Stimulated activated CD4-positive, alpha-beta T cell treated with anti-CD3 and anti-CD28 coated beads, Interleukin-12 subunit alpha, Interleukin-12 subunit beta, amount 100 ng/mL, for 24 hours (primary cell): ENCODE data around the gene CDC42.

Source experiments
- DNase-seq, 2 experiments: peaks; one replicate each; pipeline ENCODE4 v3.0.0-alpha.2; 2020; ENCODE audit warnings: low read depth in 2 of 2

The CDC42 gene

GRCh38 chr1:22074803-22075202 lies 22.3 kb downstream of the CDC42 start:
- no peak for DNase-seq

DNA sequence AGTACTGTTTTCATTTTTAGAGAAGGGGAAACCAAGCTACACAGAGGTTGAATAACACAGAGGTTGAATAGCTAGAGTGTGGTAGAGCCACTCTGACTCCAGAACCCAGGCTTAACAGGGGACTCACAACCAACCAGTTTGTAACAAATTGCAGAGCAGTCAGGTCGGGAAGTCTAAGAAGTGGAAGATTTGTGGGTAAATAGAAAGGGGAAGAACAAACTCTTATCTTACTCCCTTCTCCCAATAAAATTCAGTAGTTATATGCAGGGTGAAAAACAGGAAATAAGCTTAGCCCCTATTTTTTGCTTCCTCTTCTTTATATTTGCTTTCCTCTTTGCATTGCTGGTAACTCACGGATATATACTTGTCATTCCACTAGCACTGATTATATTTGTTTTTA lies 23.2 kb downstream of the CDC42 start:
- DNase-seq, result no peak

DNA sequence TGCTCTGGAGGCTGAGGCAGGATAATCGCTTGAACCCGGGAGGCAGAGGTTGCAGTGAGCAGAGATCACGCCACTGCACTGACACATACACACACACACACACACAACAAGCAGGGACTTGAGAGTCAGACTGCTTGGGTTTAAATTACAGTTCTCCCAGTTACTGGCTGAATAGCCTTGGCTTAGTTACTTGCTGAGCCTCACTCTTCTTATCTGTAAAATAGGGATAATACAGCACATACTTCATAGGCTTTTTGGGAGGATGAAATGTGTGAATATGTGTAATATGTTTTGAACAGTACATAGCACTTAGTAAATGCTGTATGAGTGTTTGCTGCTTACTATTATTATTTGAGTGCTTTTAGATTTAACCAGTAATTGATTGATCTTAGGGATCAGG lies 23.8 kb downstream of the CDC42 start:
- DNase-seq, result no peak

GRCh38 chr1:22077728-22078127 lies 25.2 kb downstream of the CDC42 start:
- no peak for DNase-seq

- no peak for DNase-seq
Measured at GRCh38 chr1:22078133-22078532, 25.6 kb downstream of the CDC42 start.

- DNase-seq, result no peak
Measured at GRCh38 chr1:22080191-22080590, 27.7 kb downstream of the CDC42 start.

GRCh38 chr1:22088331-22088730 lies 35.8 kb downstream of the CDC42 start:
- DNase-seq, result no peak

DNA sequence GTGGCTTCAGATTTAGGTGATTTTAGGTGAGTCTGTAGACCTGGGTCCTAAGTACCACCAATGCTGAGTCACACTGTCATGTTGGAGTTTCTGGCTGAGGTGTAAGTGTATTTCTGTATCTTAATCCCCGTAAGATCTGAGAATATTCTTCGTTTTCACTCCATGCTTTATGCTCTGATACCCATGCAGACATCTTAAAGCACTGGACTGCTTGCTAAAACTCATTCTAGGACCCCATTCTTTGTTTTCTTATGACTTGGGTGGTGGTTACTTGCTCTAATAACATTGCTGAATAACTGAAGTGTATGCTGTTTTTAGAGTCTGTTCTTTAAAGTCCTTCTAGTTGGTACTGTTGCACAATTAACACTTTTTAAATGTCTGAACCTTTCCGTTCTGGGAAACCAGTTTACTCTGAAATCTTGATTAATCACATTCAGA lies 36.6 kb downstream of the CDC42 start:
- DNase-seq, result no peak

GRCh38 chr1:22089787-22090186 lies 37.3 kb downstream of the CDC42 start:
- DNase-seq, result no peak

DNA sequence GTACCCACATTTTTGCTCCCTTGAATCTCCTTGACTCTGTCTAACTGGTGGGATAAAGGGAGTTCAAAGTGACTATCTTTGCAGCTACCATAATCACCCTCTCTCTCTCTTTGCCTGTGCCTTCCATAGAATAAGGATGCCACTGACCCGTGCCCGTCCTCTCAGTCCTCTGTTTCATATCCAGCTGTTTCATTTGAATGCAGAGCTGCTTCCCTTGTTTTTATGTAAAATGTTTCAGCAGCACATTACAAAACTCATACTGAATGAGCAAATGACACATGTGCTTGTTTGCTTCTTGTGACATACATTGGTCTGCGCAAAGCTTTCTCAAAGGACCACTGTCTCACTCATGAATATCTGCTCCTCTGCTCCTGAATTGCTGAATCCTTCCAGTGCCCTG lies 38.4 kb downstream of the CDC42 start:
- DNase-seq, result no peak

- peak in 1 of 2 experiments; percentile 32 for DNase-seq
Measured at GRCh38 chr1:22092026-22092768, 39.7 kb downstream of the CDC42 start.

DNA sequence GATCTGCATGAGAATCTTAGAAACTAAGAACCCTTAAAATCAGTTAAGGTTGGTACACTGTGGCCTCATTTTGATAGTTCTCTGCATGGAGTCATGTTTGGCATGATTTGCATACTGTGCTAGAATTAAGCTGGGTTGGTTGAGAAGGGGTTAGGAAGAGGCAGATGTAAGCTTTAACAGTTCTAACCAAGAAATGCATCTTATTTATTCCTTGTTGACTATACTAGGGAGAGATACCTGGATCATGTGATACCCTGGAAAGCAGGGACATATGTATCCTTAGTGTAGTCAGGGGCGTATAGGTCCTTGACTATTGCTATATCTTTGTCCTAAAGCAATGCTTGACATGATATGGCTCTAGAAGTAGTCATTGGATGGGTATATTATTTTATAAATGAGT lies 41.0 kb downstream of the CDC42 start:
- DNase-seq, result no peak

GRCh38 chr1:22096036-22096435 lies 43.5 kb downstream of the CDC42 start:
- no peak for DNase-seq

- no peak for DNase-seq
Measured at GRCh38 chr1:22096463-22096862, 44.0 kb downstream of the CDC42 start.

DNA sequence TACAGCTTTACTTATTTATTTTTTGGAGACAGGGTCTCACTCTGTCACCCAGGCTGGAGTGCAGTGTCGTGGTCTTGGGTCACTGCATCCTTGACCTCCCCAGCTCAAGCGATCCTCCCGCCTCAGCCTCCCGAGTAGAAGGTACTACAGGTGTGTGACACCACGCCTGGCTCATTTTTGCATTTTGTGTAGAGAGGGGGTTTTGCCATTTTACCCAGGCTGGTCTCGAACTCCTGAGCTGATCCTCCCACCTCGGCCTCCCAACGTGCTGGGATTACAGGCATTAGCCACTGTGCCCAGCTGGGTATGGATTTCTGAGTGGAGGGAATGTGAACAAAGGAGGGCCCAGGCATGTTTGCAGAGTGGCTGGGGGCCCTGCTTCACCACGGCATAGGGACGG lies 46.2 kb downstream of the CDC42 start:
- DNase-seq, result no peak

GRCh38 chr1:22100168-22100567 lies 47.7 kb downstream of the CDC42 start:
- no peak for DNase-seq

DNA sequence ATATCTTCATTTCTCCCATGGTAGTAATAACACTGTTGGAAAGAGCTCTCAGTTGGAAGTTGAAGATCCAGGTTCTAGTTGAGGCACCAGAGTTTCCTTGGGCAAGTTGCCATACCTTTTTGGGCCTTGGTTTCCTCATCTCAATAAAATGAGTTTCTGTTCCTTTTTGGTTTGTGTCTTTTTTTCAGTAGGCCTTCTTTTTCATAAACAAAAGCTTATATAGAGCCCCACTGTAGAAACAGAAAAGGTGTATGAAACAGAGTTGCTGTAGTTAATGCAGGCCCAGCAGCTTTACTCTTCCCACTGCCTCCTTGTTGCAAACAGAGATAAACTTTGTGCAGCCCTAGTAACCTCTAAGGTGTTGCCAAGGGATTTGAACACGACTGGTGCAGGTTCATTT lies 48.7 kb downstream of the CDC42 start:
- DNase-seq, result no peak

DNA sequence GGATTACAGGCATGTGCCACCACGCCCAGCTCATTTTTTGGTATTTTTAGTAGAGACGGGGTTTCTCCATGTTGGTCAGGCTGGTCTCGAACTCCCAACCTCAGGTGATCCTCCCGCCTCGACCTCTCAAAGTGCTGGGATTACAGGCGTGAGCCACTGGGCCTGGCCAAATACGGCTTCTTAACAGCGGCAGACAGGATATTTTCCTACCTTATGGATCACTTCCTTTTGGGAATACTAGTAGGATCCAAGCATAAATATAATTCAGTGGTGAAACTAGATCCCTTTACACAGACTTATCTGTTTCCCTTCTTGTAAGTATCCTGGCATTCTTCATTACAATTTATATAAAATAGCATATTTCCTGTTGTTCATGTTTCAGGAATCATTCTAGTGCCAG lies 49.5 kb downstream of the CDC42 start:
- DNase-seq, result no peak

DNA sequence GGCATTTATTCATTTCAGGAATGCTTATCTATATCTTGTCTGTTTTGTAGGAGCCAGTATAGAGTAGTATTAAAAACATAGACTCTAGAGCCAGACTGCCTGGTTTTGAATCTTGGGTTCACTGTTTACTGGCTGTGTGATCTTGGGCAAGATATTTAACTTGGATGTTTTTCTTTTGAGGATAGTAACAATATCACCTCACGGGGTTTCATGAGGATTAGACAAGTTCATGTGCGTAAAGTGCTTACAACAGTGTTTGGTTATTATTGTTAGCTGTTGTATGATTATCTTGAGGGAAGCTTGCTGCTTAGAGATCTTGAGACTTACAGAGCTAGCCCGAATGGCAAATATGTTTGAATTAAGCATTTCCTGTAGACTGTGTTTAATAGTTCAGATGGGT lies 50.2 kb downstream of the CDC42 start:
- no peak for DNase-seq

DNA sequence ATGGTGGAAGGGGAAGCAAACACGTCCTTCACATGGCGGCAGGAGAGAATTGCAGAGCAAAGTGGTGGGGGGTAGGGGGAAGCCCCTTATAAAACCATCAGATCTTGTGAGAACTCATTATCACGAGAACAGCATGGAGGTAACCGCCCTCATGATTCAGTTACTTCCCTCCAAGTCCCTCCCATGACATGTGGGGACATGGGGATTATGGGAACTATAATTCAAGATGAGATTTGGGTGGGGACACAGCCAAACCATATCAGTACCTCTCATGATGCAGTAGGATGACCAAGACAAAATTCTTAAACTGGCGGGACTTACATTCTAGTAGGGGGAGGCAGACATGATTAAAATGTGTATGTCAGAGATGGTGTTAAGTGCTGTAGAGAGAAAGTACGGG lies 51.6 kb downstream of the CDC42 start:
- no peak for DNase-seq

- DNase-seq, result no peak
Measured at GRCh38 chr1:22104865-22105437, 52.4 kb downstream of the CDC42 start.

- no peak for DNase-seq
Measured at GRCh38 chr1:22105611-22106207, 53.2 kb downstream of the CDC42 start.

DNA sequence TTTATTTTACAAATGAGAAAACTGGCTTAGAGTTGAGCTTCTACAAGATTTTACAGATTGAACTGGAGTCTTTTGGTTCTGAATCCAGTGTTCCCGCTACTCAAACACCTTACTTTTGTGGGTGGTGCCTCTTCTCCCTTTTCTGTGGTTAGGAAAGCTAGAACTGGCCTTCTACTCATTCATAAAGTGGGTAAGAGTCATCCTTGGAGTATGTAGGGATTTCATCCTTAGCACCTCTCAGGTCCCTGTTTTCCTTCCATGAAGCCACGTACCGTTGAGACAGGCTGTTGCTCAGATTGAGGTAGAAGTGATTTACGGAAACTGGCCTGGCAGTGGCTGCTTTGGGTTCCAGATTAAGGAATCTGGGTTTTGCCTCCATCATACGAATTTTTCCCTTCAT lies 54.6 kb downstream of the CDC42 start:
- DNase-seq, result no peak
